Stimulated activated CD4-positive, alpha-beta T cell treated with anti-CD3 and anti-CD28 coated beads, Interleukin-12 subunit alpha, Interleukin-12 subunit beta, amount 100 ng/mL, for 24 hours (primary cell): ENCODE results near the gene CIRBP.

ENCODE experiments used
- DNase-seq, 2 experiments: peaks; one replicate each; pipeline ENCODE4 v3.0.0-alpha.2; 2020; ENCODE audit warnings: low read depth in 2 of 2

Gene CIRBP

DNA sequence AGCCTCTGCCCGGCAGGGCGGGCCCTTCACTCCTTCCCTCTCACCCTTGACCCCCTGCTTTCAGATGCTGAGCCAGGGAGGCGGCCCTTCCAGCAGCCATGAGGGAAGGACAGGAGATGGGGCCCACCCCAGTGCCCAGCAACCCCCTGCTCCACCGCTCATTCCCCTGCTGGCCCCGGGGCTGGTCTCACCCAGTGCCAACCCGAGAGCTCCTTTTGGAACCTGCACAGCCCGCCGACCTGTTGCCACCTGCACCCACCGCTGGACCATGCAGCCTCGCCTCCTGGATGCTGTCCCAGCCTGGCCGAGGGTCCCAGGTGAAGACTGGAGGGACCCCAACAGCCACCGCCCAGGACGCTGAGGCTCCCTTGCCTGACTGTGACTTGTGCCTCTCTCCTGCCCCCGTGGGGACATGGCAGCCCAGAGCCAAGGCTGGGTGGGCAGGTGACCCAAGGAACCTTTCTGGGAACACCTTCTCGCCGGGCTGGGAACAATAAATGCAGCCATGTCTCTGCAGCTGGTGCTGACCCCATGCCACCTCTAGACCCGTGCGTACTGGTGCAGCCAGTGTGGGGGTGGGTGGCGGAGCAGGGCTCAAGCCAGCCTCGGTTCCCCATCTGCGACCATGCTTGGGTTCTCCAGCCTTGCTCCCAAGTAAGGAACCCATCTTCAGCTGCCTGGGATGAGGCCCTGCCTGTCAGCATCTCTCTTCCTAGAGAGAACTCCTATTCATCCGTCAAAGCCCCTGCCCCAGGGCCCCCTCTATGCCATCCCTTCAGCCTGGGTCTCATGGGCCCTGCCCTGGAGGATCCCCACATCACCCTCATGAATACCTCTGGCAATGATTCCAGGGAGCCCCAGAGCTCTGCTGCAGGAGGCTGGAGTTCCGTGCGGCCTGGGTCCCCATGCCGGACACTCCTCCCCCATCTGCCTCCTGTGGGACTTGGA is 9.9 kb downstream of the CIRBP start:
- no peak for DNase-seq

DNA sequence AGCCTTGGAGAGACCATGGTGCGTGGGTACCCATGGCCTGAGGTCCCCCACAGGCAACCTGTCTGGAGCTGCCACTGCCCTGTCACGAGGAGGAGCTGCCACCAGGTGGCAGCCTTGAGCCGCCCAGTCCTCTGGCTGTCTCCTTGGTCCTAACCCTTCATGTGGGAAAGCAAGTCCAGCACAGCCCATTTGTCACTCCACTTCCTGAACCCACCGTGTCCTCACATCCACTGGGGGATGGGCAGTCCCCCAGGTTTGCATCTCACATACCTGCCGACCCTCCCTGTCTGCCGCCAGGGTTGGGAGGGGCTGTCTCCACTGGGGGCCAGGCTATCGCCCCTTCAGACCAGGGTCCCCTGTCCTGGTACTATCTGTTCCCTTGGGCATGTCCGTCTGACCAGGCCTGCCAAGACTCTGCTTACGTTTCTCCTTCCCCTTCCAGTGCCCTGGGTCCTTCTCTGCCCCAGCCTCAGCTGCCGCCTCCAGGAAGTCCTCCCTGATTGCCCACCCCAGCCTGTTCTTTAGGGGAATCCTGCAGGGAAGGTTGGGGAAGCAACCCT is 10.7 kb downstream of the CIRBP start:
- peak in 1 of 2 experiments; percentile 79 for DNase-seq

DNA sequence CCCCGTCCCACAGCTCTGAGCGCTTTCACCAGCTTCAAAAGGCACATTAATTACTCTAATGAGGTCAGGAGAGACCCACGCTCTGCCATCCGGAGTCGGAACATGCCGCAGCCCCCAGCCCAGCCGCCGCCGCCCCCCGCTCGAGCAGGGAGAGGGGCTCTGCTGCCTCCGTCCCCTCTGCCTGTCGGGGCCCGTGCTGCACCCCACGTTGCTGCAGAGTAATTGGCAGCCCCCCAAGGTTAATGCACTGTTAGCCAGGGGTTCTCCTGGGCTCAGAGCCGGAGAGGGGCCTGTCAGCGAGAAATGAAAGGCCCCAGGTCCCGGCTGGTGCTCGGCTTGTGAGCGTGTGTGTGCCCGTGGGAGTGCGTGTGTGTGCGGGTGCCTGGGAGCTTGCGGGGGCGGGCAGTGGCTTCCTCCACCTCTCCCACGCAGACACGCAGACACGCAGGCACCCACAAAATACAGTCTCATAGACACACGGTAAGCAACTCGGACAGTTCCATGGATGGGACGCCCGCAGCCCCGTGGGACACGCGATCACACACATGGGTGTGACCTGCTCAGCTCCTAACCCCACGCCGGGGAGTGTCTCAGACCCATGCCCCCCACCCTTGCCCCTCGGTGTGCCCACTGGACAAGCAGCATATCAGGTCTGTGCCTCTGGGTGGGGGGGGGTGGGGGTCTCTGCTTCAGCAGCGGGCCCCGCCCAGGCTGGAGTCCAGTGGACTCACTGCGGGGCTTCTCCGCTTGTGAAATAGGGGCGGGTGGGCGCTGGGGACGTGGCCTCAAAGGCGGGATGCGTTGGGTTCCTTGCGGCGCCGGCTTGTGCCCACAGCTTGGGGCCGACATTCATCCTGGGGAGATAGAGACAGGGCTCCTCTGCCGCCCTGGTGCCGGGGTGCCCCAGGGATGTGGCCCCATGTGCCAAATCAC is 11.8 kb downstream of the CIRBP start:
- no peak for DNase-seq

GRCh38 chr19:1281569-1282287 is 12.6 kb downstream of the CIRBP start:
- DNase-seq, result no peak

DNA sequence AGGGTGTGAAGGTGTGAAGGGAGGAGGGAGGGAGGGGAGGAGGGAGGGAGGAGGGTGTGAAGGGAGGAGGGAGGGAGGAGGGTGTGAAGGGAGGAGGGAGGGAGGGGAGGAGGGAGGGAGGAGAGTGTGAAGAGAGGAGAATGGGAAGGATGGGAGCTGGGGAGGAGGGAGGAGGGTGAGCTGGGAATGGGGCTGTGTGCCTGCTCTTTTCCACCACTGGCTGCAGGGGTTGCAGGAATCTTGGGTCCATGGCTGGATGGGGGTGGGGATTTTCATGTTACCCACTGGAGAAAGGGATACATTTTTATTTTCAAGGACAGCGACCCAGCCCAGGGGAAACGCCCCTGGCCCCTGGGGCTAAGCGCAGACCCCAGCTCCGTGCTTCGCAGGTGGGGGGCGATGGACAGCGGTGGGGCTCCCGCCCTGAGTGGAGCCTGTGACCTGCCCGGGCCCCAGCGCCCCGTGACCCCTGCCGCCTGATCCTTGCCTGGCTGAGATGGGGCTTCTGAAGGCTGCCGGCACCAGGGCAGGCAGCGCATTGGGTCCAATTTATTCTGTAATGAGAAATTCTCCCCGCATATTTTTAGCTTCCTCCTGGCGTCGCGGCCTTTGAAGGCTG is 13.6 kb downstream of the CIRBP start:
- no peak for DNase-seq

DNA sequence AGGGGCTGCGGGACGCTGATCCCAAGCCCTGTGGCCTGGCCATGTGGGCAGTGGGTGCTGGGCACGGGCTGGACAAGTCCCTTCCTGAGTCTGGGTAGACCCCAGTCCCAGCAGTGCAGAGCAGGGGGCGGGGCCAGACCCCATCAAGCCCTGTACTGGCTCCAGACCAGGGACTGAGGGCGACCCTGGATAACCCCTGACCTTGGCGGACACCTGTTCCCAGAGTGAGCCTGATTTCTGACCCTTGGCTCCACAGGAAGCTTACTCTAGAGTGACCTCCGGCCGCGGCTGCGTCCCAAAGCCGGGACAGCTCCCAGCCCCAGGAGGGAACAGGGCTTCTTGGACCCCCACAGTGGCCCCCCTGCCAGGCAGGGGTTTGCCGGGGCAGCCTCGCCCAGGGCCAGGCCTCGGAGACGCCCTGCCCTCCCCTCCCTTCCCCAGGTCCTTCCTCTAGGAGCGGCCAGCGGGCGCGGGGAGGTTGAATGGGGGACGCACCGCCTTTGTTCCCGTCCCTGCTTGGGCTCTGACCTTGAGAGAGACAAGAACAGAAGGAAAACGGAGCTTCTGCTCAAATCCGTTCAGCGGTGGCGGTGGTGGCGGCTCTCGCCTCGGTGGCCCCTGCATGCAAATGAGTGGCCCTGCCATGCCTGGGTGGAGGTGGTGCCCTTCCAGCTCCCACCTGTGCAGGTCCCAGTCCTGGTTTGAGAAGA is 14.2 kb downstream of the CIRBP start:
- no peak for DNase-seq

DNA sequence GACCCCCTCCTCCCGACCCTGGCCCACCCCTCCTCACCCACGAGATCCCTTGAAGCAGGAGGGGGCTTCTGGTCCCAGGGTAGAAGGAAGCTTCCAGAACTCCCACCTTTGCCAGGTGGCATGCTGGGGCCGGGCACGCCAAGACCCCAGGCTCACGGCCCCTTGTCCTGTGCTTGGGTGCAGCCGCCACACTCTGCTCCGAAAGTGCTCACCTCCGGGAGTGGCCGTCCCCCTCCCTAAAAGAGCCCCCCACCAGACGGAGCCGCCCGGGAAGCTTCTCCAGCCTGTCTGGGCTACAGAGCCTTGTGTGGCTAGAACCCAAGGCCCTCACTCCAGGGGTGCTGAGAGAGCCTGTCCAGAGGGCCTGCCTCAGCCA is 14.8 kb downstream of the CIRBP start:
- DNase-seq, result no peak

DNA sequence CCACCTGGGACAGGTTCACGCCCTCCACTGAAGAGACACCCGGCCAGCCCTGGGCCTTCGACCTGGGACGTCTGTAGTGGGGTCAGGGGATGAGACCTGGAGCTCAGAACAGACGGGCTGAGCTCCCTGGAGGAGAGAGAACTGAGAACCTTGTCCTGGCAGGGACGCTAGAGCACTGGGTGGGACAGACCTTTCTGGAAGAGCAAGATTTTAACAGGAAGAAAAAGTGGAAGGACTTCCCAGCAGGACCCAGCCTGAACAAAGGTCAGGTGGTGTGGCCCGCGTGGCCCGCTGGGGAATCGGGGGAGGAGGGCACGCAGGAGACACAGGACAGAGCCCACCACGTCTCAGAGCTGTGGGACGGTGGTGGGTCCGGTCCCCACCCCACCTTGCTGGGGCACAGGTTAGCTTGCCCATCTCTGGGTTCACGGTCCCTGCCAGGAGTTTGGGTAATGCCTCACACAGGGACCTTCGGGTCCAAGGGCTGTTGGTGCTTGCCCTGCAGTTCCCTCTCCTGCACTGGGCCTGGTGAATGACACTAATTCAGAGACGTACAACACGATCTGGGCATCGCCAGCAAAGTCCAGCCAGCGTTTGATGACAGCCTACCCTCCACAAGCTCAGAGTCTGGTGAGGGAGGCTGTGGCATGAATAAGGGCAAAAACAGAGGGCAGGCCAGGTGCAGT is 15.3 kb downstream of the CIRBP start:
- no peak for DNase-seq

GRCh38 chr19:1284979-1285736 is 16.0 kb downstream of the CIRBP start:
- no peak for DNase-seq

- DNase-seq, result no peak
Observed at GRCh38 chr19:1285737-1286360, 16.7 kb downstream of the CIRBP start, which contains the start of gene EFNA2. EFNA2 (plus strand) TSS chr19:1285873; CDS start chr19:1286169, 296 bp downstream.

GRCh38 chr19:1286487-1287353 is 17.6 kb downstream of the CIRBP start:
- DNase-seq, result no peak

DNA sequence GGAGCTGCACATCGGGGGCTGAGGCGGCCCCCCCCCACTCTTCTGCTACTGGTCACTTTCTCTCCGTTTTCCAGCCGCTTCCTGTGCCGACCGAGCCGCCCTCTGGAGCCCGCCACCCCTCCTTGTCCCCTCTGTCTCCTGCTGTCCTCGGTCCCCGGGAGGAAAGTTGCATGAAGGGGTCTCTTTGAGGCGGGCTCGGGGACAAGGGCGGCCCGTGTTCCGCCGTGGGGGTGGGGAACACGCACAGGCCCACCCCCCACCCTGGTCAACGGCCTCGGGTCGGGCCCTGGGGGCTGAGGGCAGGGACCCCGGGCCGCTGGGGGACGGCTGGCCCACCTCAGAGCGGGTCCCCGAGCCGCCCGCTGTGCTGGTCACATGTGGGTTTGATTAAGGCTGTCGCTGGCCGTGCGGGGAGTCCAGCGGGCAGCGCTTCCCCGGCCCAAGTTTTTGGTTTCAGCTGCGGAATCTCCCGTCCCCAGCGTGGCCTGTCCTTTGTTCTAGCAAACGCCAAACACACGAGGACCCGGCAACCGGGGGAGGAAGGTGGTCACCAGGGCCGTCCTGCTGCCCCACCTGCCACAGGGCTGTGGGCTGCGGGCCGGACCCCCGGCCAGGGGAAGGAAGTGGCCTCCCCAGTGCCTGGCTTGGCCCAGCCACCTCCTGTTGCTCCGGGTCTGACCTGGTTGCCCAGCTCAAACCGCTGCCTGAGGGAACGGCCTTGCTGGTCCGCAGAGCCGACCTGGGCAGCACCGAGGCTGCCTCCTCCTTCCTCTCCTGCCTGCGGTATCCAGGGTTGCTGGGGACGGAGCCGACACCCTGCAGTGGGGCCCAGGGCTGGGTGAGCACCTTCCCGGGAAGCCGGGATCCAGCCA is 18.5 kb downstream of the CIRBP start:
- no peak for DNase-seq

DNA sequence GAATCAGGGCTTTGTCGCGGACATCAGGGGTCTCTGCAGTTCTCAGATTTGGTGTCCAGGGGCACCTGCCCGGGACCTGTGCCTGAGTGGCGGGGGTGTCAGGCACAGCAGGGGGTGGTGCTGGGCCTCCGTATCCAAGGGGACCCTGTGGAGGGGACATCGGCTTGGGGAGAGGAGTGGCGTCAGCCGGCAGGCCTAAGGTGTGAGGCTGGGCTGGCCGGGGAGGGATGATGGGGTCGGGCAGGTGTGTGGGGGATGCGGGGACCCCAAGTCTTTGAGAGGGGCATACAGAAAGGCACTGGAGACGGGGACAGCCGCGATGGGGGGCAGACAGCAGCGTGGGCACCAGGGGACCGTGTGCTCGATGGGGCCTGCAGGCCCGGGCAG is 19.1 kb downstream of the CIRBP start:
- no peak for DNase-seq

DNA sequence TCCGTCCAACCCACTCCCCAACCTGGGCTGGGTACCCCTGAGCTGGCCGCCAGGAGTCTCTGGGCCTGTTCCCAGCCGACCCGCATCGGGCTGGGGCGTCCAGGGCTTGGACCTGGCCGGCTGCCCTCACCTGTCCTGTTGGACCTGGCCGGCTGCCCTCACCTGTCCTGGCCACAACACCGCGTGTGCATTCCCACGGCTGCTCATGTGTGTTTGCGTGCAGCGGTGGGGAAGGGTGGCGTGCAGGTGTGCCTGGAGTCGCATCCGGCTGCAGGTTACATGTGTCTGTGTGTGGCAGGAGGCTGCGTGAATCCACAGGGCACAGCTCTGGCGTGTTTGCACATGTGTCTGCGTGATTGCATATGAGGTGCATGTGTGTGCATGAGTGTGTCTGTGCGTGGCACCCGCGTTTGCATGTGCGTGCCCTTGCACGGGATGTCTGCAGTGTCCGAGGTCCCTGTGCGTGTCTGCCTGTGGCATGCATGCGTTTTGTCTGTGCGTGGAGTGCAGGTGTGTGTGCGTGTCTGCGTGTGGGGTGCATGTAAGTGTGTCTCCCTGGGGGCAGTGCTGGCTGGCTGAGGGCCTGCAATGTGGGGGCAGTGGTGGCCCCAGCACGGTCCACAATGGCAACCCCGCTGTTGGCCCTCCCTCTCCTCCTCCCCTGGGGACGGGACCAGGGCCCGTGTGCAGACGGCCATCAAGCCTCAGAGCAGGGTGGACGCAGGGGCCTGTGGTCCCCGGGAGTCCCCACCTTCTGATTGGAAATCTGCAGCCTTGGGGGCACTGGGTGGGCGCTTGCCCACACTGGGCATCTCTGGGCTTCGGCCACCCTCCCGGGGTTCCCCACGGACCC is 19.9 kb downstream of the CIRBP start:
- DNase-seq, result no peak

- no peak for DNase-seq
Observed at GRCh38 chr19:1289686-1290025, 20.5 kb downstream of the CIRBP start.

GRCh38 chr19:1290196-1290702 is 21.1 kb downstream of the CIRBP start:
- no peak for DNase-seq
